ENCODE data around the gene UGT2A1.

UGT2A1 gene

GRCh38 chr4:69584135-69584534 is 68.9 kb downstream of the UGT2A1 start:
- DNase-seq: no peak

- no peak for DNase-seq
Measured at GRCh38 chr4:69583543-69583942, 69.5 kb downstream of the UGT2A1 start.

GRCh38 chr4:69577245-69577644 is 75.8 kb downstream of the UGT2A1 start:
- DNase-seq: no peak

GRCh38 chr4:69576251-69576877 is 76.7 kb downstream of the UGT2A1 start:
- DNase-seq: no peak

- DNase-seq: no peak
Measured at GRCh38 chr4:69568787-69569186, 84.3 kb downstream of the UGT2A1 start.

GRCh38 chr4:69563424-69563823 is 89.6 kb downstream of the UGT2A1 start:
- no peak for DNase-seq

- no peak for DNase-seq
Measured at GRCh38 chr4:69549651-69550050, 103.4 kb downstream of the UGT2A1 start.

- DNase-seq: no peak
Measured at GRCh38 chr4:69546134-69546765, 106.8 kb downstream of the UGT2A1 start.
